WTC11 (cell line): ENCODE data around the gene RND3. TPM values are rescaled to one million over a fixed set of nuclear protein-coding genes. Genes with fewer than 3 reads are reported as not detected.

Experiments used
- ATAC-seq: fragments of 200-7000 bp; cut with Tn5 transposase; 2 replicates; pipeline ENCODE4 v1.10.0; 2021; ENCODE audit warnings: mild to moderate bottlenecking, moderate library complexity
- CTCF ChIA-PET: fragments of 300-600 bp; sonication (Branson Sonifier 250); formaldehyde crosslinking; loops from one replicate; lab custom pipeline; 2021; ENCODE audit warnings: antibody characterized with exemption; lab: Charles Lee
- POLR2A ChIA-PET: fragments of 350-600 bp; sonication (Branson Sonifier 250); formaldehyde crosslinking; loops from one replicate; lab custom pipeline; 2021; ENCODE audit warnings: antibody characterized with exemption; lab: Charles Lee
- DNase-seq: peaks from one replicate; pipeline ENCODE4 v3.0.0; 2021; ENCODE audit warnings: low spot score
- H3K27ac Mint-ChIP-seq: 2 replicates; pipeline ENCODE4 v1.8.0; 2021; ENCODE audit warnings: mixed read lengths
- H3K27me3 Mint-ChIP-seq: 2 replicates; pipeline ENCODE4 v1.8.0; 2021; ENCODE audit warnings: low read depth, mild to moderate bottlenecking, moderate library complexity, mixed read lengths
- H3K36me3 Mint-ChIP-seq: 2 replicates; pipeline ENCODE4 v1.8.0; 2021; ENCODE audit warnings: mixed read lengths
- H3K4me1 Mint-ChIP-seq: 2 replicates; pipeline ENCODE4 v1.8.0; 2022; ENCODE audit warnings: mixed read lengths
- H3K4me3 Mint-ChIP-seq: 2 replicates; pipeline ENCODE4 v1.8.0; 2021; ENCODE audit warnings: mild to moderate bottlenecking, moderate library complexity, mixed read lengths
- H3K9me3 Mint-ChIP-seq: 2 replicates; pipeline ENCODE4 v1.8.0; 2021; ENCODE audit warnings: mixed read lengths
- MXD4 ChIP-seq: fragments of 250-450 bp; sonication (Bioruptor Pico); IDR thresholded peaks from 2 replicates; pipeline ENCODE4 v1.8.0; 2021; ENCODE audit warnings: mild to moderate bottlenecking, moderate library complexity, borderline replicate concordance
- NFATC4 ChIP-seq: fragments of 250-450 bp; sonication (Bioruptor Pico); IDR thresholded peaks from 2 replicates; pipeline ENCODE4 v1.9.0; 2021; ENCODE audit warnings: mild to moderate bottlenecking
- NFE2L1 ChIP-seq: sonication (generic); formaldehyde crosslinking; IDR thresholded peaks from 2 replicates; pipeline ENCODE4 v1.8.1; 2023; ENCODE audit warnings: missing genetic modification reagents
- NR3C1 ChIP-seq: sonication (generic); formaldehyde crosslinking; conservative IDR thresholded peaks from 2 replicates; pipeline ENCODE4 v1.8.1; 2023; ENCODE audit warnings: low read depth, mild to moderate bottlenecking, missing genetic modification reagents
- PRRX2 ChIP-seq: fragments of 250-450 bp; sonication (Bioruptor Pico); IDR thresholded peaks from 2 replicates; pipeline ENCODE4 v1.8.0; 2021; ENCODE audit warnings: mild to moderate bottlenecking
- RORB ChIP-seq: fragments of 250-450 bp; sonication (Bioruptor Pico); IDR thresholded peaks from 2 replicates; pipeline ENCODE4 v1.9.0; 2021; ENCODE audit warnings: mild to moderate bottlenecking
- TEAD1 ChIP-seq: sonication (generic); formaldehyde crosslinking; IDR thresholded peaks from 2 replicates; pipeline ENCODE4 v1.8.0; 2022; ENCODE audit warnings: mild to moderate bottlenecking, missing genetic modification reagents
- TP53 ChIP-seq: sonication (generic); formaldehyde crosslinking; IDR thresholded peaks from 2 replicates; pipeline ENCODE4 v1.8.1; 2023; ENCODE audit warnings: mild to moderate bottlenecking, missing genetic modification reagents
- ZBTB21 ChIP-seq: sonication (generic); formaldehyde crosslinking; IDR thresholded peaks from 2 replicates; pipeline ENCODE4 v1.8.1; 2023; ENCODE audit warnings: mild to moderate bottlenecking, missing genetic modification reagents, borderline replicate concordance
- total RNA-seq: library from RNA; stranded (reverse); gene quantifications from 3 replicates; pipeline ENCODE4 v1.2.3, GENCODE V29; 2021
- TF ChIP-seq, protein P1 (sequence below): sonication (generic); formaldehyde crosslinking; IDR thresholded peaks from 2 replicates; pipeline ENCODE4 v1.8.1; 2023; ENCODE audit warnings: mild to moderate bottlenecking, missing genetic modification reagents
- TF ChIP-seq, protein P2 (sequence below): sonication (generic); formaldehyde crosslinking; IDR thresholded peaks from 2 replicates; pipeline ENCODE4 v1.8.1; 2023; ENCODE audit warnings: mild to moderate bottlenecking, moderate library complexity, missing genetic modification reagents
- TF ChIP-seq, protein P3 (sequence below): fragments of 250-450 bp; sonication (Bioruptor Pico); IDR thresholded peaks from 2 replicates; pipeline ENCODE4 v1.9.0; 2021; ENCODE audit warnings: mild to moderate bottlenecking, borderline replicate concordance
- TF ChIP-seq, protein P4 (sequence below): sonication (generic); formaldehyde crosslinking; IDR thresholded peaks from 2 replicates; pipeline ENCODE4 v1.8.0; 2022; ENCODE audit warnings: mild to moderate bottlenecking, missing genetic modification reagents
- TF ChIP-seq, protein P5 (sequence below): fragments of 250-450 bp; sonication (Bioruptor Pico); IDR thresholded peaks from 2 replicates; pipeline ENCODE4 v2.1.2; 2022; ENCODE audit warnings: mild to moderate bottlenecking, moderate library complexity
- TF ChIP-seq, protein P6 (sequence below): fragments of 200-600 bp; IDR thresholded peaks from 2 replicates; pipeline ENCODE4 v1.8.0; 2022; ENCODE audit warnings: antibody characterized with exemption
- TF ChIP-seq, protein P7 (sequence below): sonication (generic); formaldehyde crosslinking; IDR thresholded peaks from 2 replicates; pipeline ENCODE4 v1.8.1; 2023; ENCODE audit warnings: mild to moderate bottlenecking, missing genetic modification reagents, borderline replicate concordance

RND3 gene
- total RNA-seq, 1 experiment from 2014 or later, result 64.4 TPM

DNA sequence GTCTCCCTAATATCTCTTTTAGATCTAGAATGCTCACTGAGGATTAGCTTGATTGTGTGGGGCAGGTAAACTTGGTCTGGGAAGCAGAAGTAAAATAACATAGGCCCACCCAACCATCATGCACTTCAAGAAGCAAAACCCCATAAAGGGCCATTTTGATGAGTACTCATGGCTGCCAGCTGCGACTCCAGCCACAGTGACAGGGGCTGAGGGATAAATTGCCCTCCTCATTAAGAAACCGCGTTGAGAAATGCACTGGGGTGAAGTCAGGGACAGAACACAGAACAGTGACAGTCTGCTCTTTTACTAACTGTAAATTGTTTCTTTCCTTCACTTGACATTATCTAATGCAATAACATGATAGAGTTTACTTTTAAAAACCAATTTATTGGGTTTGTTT, 60.2 kb downstream of the RND3 start:
- ChIA-PET CTCF (no interaction called here), POLR2A (no interaction called here)
- DNase-seq, result no peak
- Mint-ChIP-seq H3K27me3 (no peaks in the 10 kb centered on the region), H3K9me3 (no peaks in the 10 kb centered on the region), H3K4me3 (no peak overlapping the region), H3K36me3 (no peaks in the 10 kb centered on the region), H3K27ac (no peak overlapping the region), H3K4me1 (peaks cover 45% of the 10 kb centered on the region)
- no peak for TF ChIP-seq RORB (CRISPR knock-in tag)
- no peak for ATAC-seq

DNA sequence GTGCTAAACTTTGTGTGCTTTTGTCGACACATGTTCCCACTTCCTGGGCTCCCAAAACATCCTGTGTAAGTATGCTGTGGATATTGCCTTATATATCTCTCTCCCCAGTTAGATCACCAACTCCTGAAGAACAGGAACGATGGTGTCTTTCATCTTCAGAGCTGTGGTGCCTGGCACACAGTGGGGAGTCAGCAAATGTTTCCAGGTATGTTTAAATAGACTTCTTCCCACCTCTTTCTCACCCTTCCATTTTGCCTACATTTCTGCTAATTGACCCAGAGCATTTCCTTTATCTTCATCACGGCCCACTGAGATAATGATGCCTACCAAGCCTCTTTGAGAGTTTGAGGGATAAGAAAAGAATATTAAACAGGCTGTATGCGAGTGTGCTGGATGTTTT, 60.7 kb downstream of the RND3 start:
- POLR2A ChIA-PET, result no interaction called here
- Mint-ChIP-seq H3K27ac (no peak overlapping the region), H3K4me3 (no peak overlapping the region), H3K9me3 (no peaks in the 10 kb centered on the region), H3K36me3 (no peaks in the 10 kb centered on the region), H3K27me3 (no peaks in the 10 kb centered on the region), H3K4me1 (peaks cover 45% of the 10 kb centered on the region)
- CTCF ChIA-PET, result no interaction called here
- DNase-seq, result no peak
- no peak for ATAC-seq
- TF ChIP-seq, protein P1, sequence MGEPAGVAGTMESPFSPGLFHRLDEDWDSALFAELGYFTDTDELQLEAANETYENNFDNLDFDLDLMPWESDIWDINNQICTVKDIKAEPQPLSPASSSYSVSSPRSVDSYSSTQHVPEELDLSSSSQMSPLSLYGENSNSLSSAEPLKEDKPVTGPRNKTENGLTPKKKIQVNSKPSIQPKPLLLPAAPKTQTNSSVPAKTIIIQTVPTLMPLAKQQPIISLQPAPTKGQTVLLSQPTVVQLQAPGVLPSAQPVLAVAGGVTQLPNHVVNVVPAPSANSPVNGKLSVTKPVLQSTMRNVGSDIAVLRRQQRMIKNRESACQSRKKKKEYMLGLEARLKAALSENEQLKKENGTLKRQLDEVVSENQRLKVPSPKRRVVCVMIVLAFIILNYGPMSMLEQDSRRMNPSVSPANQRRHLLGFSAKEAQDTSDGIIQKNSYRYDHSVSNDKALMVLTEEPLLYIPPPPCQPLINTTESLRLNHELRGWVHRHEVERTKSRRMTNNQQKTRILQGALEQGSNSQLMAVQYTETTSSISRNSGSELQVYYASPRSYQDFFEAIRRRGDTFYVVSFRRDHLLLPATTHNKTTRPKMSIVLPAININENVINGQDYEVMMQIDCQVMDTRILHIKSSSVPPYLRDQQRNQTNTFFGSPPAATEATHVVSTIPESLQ (CRISPR knock-in tag), result no peak
- TF ChIP-seq NFE2L1 (CRISPR knock-in tag) (no peak), NFATC4 (CRISPR knock-in tag) (no peak), MXD4 (CRISPR knock-in tag) (no peak), ZBTB21 (CRISPR knock-in tag) (no peak), NR3C1 (no peak), TP53 (CRISPR knock-in tag) (no peak), PRRX2 (no peak), TEAD1 (CRISPR knock-in tag) (no peak)
- TF ChIP-seq, protein P2, sequence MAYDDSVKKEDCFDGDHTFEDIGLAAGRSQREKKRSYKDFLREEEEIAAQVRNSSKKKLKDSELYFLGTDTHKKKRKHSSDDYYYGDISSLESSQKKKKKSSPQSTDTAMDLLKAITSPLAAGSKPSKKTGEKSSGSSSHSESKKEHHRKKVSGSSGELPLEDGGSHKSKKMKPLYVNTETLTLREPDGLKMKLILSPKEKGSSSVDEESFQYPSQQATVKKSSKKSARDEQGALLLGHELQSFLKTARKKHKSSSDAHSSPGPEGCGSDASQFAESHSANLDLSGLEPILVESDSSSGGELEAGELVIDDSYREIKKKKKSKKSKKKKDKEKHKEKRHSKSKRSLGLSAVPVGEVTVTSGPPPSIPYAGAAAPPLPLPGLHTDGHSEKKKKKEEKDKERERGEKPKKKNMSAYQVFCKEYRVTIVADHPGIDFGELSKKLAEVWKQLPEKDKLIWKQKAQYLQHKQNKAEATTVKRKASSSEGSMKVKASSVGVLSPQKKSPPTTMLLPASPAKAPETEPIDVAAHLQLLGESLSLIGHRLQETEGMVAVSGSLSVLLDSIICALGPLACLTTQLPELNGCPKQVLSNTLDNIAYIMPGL (CRISPR knock-in tag), result no peak
- TF ChIP-seq, protein P3, sequence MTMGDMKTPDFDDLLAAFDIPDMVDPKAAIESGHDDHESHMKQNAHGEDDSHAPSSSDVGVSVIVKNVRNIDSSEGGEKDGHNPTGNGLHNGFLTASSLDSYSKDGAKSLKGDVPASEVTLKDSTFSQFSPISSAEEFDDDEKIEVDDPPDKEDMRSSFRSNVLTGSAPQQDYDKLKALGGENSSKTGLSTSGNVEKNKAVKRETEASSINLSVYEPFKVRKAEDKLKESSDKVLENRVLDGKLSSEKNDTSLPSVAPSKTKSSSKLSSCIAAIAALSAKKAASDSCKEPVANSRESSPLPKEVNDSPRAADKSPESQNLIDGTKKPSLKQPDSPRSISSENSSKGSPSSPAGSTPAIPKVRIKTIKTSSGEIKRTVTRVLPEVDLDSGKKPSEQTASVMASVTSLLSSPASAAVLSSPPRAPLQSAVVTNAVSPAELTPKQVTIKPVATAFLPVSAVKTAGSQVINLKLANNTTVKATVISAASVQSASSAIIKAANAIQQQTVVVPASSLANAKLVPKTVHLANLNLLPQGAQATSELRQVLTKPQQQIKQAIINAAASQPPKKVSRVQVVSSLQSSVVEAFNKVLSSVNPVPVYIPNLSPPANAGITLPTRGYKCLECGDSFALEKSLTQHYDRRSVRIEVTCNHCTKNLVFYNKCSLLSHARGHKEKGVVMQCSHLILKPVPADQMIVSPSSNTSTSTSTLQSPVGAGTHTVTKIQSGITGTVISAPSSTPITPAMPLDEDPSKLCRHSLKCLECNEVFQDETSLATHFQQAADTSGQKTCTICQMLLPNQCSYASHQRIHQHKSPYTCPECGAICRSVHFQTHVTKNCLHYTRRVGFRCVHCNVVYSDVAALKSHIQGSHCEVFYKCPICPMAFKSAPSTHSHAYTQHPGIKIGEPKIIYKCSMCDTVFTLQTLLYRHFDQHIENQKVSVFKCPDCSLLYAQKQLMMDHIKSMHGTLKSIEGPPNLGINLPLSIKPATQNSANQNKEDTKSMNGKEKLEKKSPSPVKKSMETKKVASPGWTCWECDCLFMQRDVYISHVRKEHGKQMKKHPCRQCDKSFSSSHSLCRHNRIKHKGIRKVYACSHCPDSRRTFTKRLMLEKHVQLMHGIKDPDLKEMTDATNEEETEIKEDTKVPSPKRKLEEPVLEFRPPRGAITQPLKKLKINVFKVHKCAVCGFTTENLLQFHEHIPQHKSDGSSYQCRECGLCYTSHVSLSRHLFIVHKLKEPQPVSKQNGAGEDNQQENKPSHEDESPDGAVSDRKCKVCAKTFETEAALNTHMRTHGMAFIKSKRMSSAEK, result no peak
- TF ChIP-seq, protein P4, sequence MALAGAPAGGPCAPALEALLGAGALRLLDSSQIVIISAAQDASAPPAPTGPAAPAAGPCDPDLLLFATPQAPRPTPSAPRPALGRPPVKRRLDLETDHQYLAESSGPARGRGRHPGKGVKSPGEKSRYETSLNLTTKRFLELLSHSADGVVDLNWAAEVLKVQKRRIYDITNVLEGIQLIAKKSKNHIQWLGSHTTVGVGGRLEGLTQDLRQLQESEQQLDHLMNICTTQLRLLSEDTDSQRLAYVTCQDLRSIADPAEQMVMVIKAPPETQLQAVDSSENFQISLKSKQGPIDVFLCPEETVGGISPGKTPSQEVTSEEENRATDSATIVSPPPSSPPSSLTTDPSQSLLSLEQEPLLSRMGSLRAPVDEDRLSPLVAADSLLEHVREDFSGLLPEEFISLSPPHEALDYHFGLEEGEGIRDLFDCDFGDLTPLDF (CRISPR knock-in tag), result no peak
- TF ChIP-seq, protein P5, sequence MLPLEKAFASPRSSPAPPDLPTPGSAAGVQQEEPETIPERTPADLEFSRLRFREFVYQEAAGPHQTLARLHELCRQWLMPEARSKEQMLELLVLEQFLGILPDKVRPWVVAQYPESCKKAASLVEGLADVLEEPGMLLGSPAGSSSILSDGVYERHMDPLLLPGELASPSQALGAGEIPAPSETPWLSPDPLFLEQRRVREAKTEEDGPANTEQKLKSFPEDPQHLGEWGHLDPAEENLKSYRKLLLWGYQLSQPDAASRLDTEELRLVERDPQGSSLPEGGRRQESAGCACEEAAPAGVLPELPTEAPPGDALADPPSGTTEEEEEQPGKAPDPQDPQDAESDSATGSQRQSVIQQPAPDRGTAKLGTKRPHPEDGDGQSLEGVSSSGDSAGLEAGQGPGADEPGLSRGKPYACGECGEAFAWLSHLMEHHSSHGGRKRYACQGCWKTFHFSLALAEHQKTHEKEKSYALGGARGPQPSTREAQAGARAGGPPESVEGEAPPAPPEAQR (CRISPR knock-in tag), result no peak
- TF ChIP-seq, protein P6, sequence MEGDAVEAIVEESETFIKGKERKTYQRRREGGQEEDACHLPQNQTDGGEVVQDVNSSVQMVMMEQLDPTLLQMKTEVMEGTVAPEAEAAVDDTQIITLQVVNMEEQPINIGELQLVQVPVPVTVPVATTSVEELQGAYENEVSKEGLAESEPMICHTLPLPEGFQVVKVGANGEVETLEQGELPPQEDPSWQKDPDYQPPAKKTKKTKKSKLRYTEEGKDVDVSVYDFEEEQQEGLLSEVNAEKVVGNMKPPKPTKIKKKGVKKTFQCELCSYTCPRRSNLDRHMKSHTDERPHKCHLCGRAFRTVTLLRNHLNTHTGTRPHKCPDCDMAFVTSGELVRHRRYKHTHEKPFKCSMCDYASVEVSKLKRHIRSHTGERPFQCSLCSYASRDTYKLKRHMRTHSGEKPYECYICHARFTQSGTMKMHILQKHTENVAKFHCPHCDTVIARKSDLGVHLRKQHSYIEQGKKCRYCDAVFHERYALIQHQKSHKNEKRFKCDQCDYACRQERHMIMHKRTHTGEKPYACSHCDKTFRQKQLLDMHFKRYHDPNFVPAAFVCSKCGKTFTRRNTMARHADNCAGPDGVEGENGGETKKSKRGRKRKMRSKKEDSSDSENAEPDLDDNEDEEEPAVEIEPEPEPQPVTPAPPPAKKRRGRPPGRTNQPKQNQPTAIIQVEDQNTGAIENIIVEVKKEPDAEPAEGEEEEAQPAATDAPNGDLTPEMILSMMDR, result no peak
- TF ChIP-seq, protein P7, sequence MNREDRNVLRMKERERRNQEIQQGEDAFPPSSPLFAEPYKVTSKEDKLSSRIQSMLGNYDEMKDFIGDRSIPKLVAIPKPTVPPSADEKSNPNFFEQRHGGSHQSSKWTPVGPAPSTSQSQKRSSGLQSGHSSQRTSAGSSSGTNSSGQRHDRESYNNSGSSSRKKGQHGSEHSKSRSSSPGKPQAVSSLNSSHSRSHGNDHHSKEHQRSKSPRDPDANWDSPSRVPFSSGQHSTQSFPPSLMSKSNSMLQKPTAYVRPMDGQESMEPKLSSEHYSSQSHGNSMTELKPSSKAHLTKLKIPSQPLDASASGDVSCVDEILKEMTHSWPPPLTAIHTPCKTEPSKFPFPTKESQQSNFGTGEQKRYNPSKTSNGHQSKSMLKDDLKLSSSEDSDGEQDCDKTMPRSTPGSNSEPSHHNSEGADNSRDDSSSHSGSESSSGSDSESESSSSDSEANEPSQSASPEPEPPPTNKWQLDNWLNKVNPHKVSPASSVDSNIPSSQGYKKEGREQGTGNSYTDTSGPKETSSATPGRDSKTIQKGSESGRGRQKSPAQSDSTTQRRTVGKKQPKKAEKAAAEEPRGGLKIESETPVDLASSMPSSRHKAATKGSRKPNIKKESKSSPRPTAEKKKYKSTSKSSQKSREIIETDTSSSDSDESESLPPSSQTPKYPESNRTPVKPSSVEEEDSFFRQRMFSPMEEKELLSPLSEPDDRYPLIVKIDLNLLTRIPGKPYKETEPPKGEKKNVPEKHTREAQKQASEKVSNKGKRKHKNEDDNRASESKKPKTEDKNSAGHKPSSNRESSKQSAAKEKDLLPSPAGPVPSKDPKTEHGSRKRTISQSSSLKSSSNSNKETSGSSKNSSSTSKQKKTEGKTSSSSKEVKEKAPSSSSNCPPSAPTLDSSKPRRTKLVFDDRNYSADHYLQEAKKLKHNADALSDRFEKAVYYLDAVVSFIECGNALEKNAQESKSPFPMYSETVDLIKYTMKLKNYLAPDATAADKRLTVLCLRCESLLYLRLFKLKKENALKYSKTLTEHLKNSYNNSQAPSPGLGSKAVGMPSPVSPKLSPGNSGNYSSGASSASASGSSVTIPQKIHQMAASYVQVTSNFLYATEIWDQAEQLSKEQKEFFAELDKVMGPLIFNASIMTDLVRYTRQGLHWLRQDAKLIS (CRISPR knock-in tag), result no peak
